ENCODE measurements around the gene KCNH5.
A peak's percentile ranks its signal among the peaks of the same experiment; 100 is the strongest.

KCNH5 gene

GRCh38 chr14:62734831-62735230, 310.4 kb downstream of the KCNH5 start:
- DNase-seq = no peak

- DNase-seq = no peak
Measured at GRCh38 chr14:62722406-62722805, 322.9 kb downstream of the KCNH5 start.

GRCh38 chr14:62718629-62719028, 326.6 kb downstream of the KCNH5 start:
- no peak for DNase-seq

GRCh38 chr14:62711351-62712023, 333.8 kb downstream of the KCNH5 start:
- DNase-seq = no peak

GRCh38 chr14:62710811-62711210, 334.4 kb downstream of the KCNH5 start:
- DNase-seq = no peak

- DNase-seq = no peak
Measured at GRCh38 chr14:62709773-62710172, 335.5 kb downstream of the KCNH5 start.

- DNase-seq = no peak
Measured at GRCh38 chr14:62706217-62706616, 339.0 kb downstream of the KCNH5 start.

GRCh38 chr14:62697461-62697860, 347.8 kb downstream of the KCNH5 start:
- no peak for DNase-seq

GRCh38 chr14:62696929-62697328, 348.3 kb downstream of the KCNH5 start:
- DNase-seq = no peak

GRCh38 chr14:62696331-62696924, 348.8 kb downstream of the KCNH5 start:
- no peak for DNase-seq

- DNase-seq = no peak
Measured at GRCh38 chr14:62694075-62694474, 351.2 kb downstream of the KCNH5 start.

- no peak for DNase-seq
Measured at GRCh38 chr14:62692490-62693106, 352.7 kb downstream of the KCNH5 start.

GRCh38 chr14:62691647-62692489, 353.4 kb downstream of the KCNH5 start:
- peak in 1 of 2 experiments; percentile 45 for DNase-seq

GRCh38 chr14:62689733-62690132, 355.5 kb downstream of the KCNH5 start:
- DNase-seq = no peak

GRCh38 chr14:62687818-62688217, 357.4 kb downstream of the KCNH5 start:
- no peak for DNase-seq

GRCh38 chr14:62684376-62684775, 360.9 kb downstream of the KCNH5 start:
- DNase-seq = no peak

- DNase-seq = no peak
Measured at GRCh38 chr14:62682208-62682607, 363.1 kb downstream of the KCNH5 start.

- DNase-seq = no peak
Measured at GRCh38 chr14:62674563-62675237, 370.6 kb downstream of the KCNH5 start.

GRCh38 chr14:62673014-62673755, 372.1 kb downstream of the KCNH5 start:
- no peak for DNase-seq

GRCh38 chr14:62670526-62670925, 374.7 kb downstream of the KCNH5 start:
- DNase-seq = no peak

- DNase-seq = no peak
Measured at GRCh38 chr14:62667421-62667914, 377.8 kb downstream of the KCNH5 start.

GRCh38 chr14:62665286-62665685, 380.0 kb downstream of the KCNH5 start:
- DNase-seq = no peak

All from SW 1271 (cell line).